ENCODE measurements around the gene KHDC1. TPM values are rescaled to one million over a fixed set of nuclear protein-coding genes. Genes with fewer than 3 reads are reported as not detected.

The KHDC1 gene
- total and polyA plus RNA-seq, 4 donors: 0.16 to 0.42 (median 0.25) TPM; not detected in 1

- no peaks in the 10 kb centered on the region for H3K9me3 ChIP-seq (ENCODE audit: control insufficient read depth in 4 of 4, low read length in 3 of 4)
- peaks cover 0 to 4% (median 0%) of the 10 kb centered on the region in 4 donors for H3K27me3 ChIP-seq (ENCODE audit: control insufficient read depth in 4 of 4, insufficient read depth in 4 of 4, low read length in 3 of 4)
Measured at GRCh38 chr6:73252703-73253102, 10.3 kb downstream of the KHDC1 start.

More at GRCh38 chr6:73252703-73253102, 10.3 kb downstream of the KHDC1 start:
- TF ChIP-seq GABPA (IDR thresholded peaks at IDR 0.05 in 1 of 2, conservative IDR thresholded peaks at IDR 0.05 in 1 of 2) (no peak), JUND (IDR thresholded peaks at IDR 0.05) (no peak), RAD21 (IDR thresholded peaks at IDR 0.05) (no peak), CTCF (IDR thresholded peaks at IDR 0.05; ENCODE audit: low read depth, low read length, missing input control) (no peak), YY1 (IDR thresholded peaks at IDR 0.05) (no peak), ZBTB33 (IDR thresholded peaks at IDR 0.05) (no peak), FOXA2 (IDR thresholded peaks at IDR 0.05) (no peak), TAF1 (conservative IDR thresholded peaks at IDR 0.05) (no peak), FOXA1 (IDR thresholded peaks at IDR 0.05) (no peak), SP1 (IDR thresholded peaks at IDR 0.05) (no peak), NR2F2 (IDR thresholded peaks at IDR 0.05) (no peak), MAX (IDR thresholded peaks at IDR 0.05) (no peak), HNF4G (IDR thresholded peaks at IDR 0.05) (no peak), REST (IDR thresholded peaks at IDR 0.05) (no peak), ATF3 (IDR thresholded peaks at IDR 0.05) (no peak), HNF4A (conservative IDR thresholded peaks at IDR 0.05) (no peak), RXRA (IDR thresholded peaks at IDR 0.05) (no peak), EGR1 (IDR thresholded peaks at IDR 0.05; ENCODE audit: low read depth in 2 of 2) (no peak)
- DNase-seq (ENCODE audit: low spot score): no peak
- no peak overlapping the region for H3K4me3 ChIP-seq (ENCODE audit: low read depth in 1 of 3, low read length in 3 of 3)
- no peak overlapping the region for H3K9ac ChIP-seq (ENCODE audit: low read depth in 1 of 2, low read length in 2 of 2)
- no peaks in the 10 kb centered on the region for H3K36me3 ChIP-seq (ENCODE audit: control insufficient read depth in 4 of 4, insufficient read depth in 3 of 4, low read depth in 1 of 4, low read length in 3 of 4)
- WGBS: 95% methylated on average over 2 of the region's 2 CpGs
- no peak overlapping the region for H3K27ac ChIP-seq (ENCODE audit: low read depth in 1 of 2, low read length in 2 of 2)
- no peaks in the 10 kb centered on the region for H3K4me1 ChIP-seq (ENCODE audit: control insufficient read depth in 4 of 4, insufficient read depth in 4 of 4, low read length in 3 of 4)
